RWPE1 (cell line): ENCODE measurements around the gene USP28.

Source experiments
- CTCF ChIA-PET: fragments of 350-600 bp; sonication (Branson Sonifier 250); formaldehyde crosslinking; extraction: SDS; loops from one replicate; lab custom pipeline; 2021; lab: Yijun Ruan, JAX
- POLR2A ChIA-PET: fragments of 400-600 bp; formaldehyde crosslinking; extraction: SDS; loops from one replicate; lab custom pipeline; 2020; ENCODE audit warnings: antibody characterized with exemption; ENCODE audit not compliant: low non-redundant PET; lab: Yijun Ruan, JAX
- DNase-seq: peaks from one replicate; pipeline ENCODE4 v3.0.0; 2012; ENCODE audit warnings: low spot score
- H3K27ac ChIP-seq: fragments of 450-650 bp; 2 replicates; pipeline ENCODE4 v1.5.1; 2017
- TF ChIP-seq, protein P1 (sequence below): fragments of 450-650 bp; conservative IDR thresholded peaks from 2 replicates; pipeline ENCODE4 v1.5.1; 2017; ENCODE audit warnings: low read depth, mild to moderate bottlenecking

The USP28 gene

DNA sequence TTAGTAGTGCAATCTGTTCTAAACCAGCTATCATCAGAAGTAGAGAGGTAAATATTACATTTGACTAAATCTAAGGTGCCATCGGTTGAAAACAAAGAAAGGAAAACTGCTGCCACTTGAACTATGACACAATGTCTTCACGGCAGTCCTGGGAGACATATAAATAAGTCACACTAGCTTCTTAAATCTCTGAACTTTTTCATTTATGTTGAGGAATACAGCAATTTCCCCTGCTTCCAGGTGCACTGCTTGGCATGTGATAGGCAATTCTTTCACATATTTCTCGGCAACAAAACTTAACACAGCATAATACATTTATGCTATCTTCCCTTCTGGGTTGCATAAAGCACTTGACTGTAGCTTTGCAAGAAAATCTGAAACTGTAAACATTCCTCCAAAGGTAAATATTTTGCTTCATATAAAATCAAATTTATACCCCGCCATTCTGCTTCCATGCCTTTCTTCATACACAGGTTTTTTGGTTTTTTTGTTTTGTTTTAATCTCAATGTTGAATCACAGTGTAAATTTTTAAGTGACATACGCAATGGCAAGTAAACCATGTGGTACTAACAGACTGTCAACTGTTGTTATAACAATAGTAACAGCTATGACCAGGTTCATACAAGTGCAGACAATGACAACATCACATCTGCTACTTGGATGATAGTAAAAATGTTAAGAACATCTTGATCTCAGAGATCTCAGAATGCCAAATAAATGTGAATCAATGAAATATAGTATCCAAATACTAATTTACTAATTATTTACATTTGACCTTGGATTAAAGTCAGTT lies 18.2 kb downstream of the USP28 start:
- CTCF ChIA-PET, result no interaction called here
- POLR2A ChIA-PET, result no interaction called here
- no peak overlapping the region for H3K27ac ChIP-seq

DNA sequence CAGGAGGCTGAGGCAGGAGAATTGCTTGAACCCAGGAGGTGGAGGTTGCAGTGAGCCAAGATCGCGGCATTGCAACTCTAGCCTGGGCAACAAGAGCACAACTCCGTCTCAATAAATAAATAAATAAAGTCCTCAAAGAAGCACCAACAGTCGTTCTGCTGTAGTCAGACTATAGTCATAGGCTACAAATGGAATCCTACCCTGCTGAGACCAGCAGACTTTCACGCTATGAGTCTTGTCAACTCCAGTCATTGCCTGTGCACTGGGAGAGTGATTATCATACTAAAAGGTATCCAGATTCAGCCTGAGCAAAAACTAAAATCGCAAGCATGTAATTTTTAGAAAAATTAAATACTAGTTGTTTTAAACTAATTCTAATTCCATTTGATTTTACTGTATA lies 19.6 kb downstream of the USP28 start:
- TF ChIP-seq, protein P1, sequence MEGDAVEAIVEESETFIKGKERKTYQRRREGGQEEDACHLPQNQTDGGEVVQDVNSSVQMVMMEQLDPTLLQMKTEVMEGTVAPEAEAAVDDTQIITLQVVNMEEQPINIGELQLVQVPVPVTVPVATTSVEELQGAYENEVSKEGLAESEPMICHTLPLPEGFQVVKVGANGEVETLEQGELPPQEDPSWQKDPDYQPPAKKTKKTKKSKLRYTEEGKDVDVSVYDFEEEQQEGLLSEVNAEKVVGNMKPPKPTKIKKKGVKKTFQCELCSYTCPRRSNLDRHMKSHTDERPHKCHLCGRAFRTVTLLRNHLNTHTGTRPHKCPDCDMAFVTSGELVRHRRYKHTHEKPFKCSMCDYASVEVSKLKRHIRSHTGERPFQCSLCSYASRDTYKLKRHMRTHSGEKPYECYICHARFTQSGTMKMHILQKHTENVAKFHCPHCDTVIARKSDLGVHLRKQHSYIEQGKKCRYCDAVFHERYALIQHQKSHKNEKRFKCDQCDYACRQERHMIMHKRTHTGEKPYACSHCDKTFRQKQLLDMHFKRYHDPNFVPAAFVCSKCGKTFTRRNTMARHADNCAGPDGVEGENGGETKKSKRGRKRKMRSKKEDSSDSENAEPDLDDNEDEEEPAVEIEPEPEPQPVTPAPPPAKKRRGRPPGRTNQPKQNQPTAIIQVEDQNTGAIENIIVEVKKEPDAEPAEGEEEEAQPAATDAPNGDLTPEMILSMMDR, result no peak
- no peak for DNase-seq
- CTCF ChIA-PET, result no interaction called here
- POLR2A ChIA-PET, result no interaction called here
- H3K27ac ChIP-seq, result no peak overlapping the region

More for the DNA sequence above, 18.2 kb downstream of the USP28 start:
- TF ChIP-seq, protein P1, result no peak
- no peak for DNase-seq

DNA sequence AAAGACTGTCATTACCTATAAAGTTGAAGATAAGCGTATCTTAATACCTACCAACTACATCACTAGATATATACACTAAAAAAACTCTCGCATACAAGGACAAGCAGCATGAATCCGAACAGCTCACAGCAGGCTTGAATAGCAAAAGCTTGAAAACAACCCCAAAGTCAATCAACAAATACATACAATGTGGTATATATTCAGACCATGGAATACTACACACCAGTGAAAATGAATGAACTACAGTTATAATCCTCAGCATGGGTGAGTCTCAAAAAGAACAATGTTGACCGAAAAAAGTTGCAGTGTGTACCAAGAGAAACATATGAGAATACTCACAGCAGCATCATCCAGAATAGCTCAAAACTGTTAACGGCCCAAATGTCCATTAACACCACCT lies 25.2 kb downstream of the USP28 start:
- TF ChIP-seq, protein P1, result no peak
- CTCF ChIA-PET, result no interaction called here
- POLR2A ChIA-PET, result no interaction called here
- no peak for DNase-seq
- H3K27ac ChIP-seq, result no peak overlapping the region

DNA sequence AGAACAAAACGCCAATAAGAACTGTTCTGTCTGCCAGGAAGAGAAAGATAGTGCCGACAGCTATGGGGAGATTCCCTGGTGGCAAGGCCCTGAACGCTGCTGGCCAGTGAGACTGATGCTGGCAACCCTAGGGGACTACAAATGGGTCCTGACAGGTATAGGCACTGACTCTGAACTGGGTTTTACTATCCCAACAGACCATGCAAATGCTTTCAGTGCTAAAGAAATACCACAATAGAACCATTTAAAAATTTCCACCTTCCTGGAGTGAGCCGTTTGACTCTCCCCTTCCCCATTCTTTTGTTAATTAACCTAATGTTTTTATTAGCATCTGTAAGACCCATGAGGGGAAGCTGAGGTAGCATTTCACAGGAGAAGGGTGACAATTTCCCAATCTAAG lies 25.7 kb downstream of the USP28 start:
- DNase-seq, result no peak
- ChIA-PET CTCF (no interaction called here), POLR2A (no interaction called here)
- TF ChIP-seq, protein P1, result no peak
- H3K27ac ChIP-seq, result no peak overlapping the region

DNA sequence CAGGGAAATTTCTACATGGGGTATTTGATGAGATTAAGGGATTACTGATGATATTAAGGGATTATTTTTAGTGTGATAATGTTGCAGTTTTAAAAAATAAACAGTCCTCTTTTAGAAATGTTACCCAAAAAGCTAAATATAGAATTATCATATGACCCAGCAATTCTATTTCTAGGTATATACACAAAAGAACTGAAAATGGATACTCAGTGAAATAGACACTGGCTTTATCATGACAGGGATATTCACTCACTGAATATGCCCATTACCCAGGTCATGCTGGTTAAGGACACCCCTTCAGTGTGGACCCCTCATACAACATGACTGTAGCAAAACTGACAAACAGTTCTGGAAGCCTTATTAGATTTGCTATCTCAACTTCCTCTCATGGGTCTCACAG lies 27.8 kb downstream of the USP28 start:
- ChIA-PET POLR2A (no interaction called here), CTCF (no interaction called here)
- no peak overlapping the region for H3K27ac ChIP-seq
- TF ChIP-seq, protein P1, result no peak
- no peak for DNase-seq

DNA sequence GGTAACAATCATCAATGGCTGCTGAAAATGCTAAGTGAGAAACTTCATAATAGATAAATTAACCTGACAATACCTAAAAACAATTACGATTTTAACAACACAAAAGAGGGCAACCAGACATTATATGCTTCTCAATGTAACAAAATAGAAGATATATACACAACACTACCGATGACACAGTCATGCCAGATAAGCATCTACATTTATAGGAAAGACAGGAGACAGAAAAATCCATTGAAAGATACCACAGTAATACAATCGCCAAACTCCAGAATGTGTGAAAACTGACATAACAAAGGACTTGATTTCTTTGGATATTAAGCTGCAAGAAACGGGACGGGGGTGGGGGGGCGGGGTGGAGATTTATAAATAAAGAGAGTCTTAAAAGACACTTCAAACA lies 28.3 kb downstream of the USP28 start:
- POLR2A ChIA-PET, result no interaction called here
- CTCF ChIA-PET, result interaction anchor here (0.6 kb wide), 1 partner anchor 33 kb away, joined by 3 read pairs; no protein-coding TSS in a partner anchor
- no peak overlapping the region for H3K27ac ChIP-seq

More for the DNA sequence above, 28.3 kb downstream of the USP28 start:
- DNase-seq, result no peak
- TF ChIP-seq, protein P1, result no peak
